Esophagus muscularis mucosa (tissue), 4 donors: Measurements from ENCODE around the gene JAKMIP3.

Experiments used
- CTCF ChIP-seq, 3 experiments: fragments of 200-600 bp in 2 of 3; fragments of 450-650 bp in 1 of 3; sonication (generic) in 2 of 3; IDR thresholded peaks; one replicate each; pipeline ENCODE4 v1.5.1; 2017 to 2019; ENCODE audit warnings: antibody characterized with exemption in 3 of 3, mild to moderate bottlenecking in 2 of 3, moderate library complexity in 1 of 3
- EP300 ChIP-seq: sonication (generic); formaldehyde crosslinking; IDR thresholded peaks from one replicate; pipeline ENCODE4 v1.6.1; 2017; ENCODE audit warnings: antibody characterized with exemption
- POLR2A ChIP-seq: fragments of 450-650 bp; IDR thresholded peaks from one replicate; pipeline ENCODE4 v1.6.1; 2017; ENCODE audit warnings: antibody characterized with exemption, moderate library complexity, mild to moderate bottlenecking, low read depth

- TF ChIP-seq POLR2A, result no peak
- TF ChIP-seq CTCF (IDR thresholded peaks at IDR 0.05), result no peak
- TF ChIP-seq EP300, result no peak
These were observed 15.6 kb upstream of the JAKMIP3 start for GRCh38 chr10:132050191-132050590.
